ENCODE results near the gene CTIF. TPM values are rescaled to one million over a fixed set of nuclear protein-coding genes. Genes with fewer than 3 reads are reported as not detected.

Gene CTIF
- total RNA-seq, 1 donor from 2014 or later = 12.6 TPM

GRCh38 chr18:48875942-48876511, 337.2 kb downstream of the CTIF start:
- DNase-seq (ENCODE audit: low read depth in 2 of 2) = no peak

- no peak for DNase-seq (ENCODE audit: low read depth in 2 of 2)
Observed at GRCh38 chr18:48876590-48876989, 337.8 kb downstream of the CTIF start.

GRCh38 chr18:48877941-48878340, 339.1 kb downstream of the CTIF start:
- DNase-seq (ENCODE audit: low read depth in 2 of 2) = no peak

GRCh38 chr18:48878471-48878870, 339.6 kb downstream of the CTIF start:
- peak in 1 of 2 donors; percentile 19 for DNase-seq (ENCODE audit: low read depth in 2 of 2)

- no peak for DNase-seq (ENCODE audit: low read depth in 2 of 2)
Observed at GRCh38 chr18:48879008-48879431, 340.2 kb downstream of the CTIF start.

GRCh38 chr18:48880931-48881330, 342.1 kb downstream of the CTIF start:
- no peak for DNase-seq (ENCODE audit: low read depth in 2 of 2)

GRCh38 chr18:48882379-48882778, 343.5 kb downstream of the CTIF start:
- DNase-seq (ENCODE audit: low read depth in 2 of 2) = no peak

- no peak for DNase-seq (ENCODE audit: low read depth in 2 of 2)
Observed at GRCh38 chr18:48884306-48884705, 345.5 kb downstream of the CTIF start.

- DNase-seq (ENCODE audit: low read depth in 2 of 2) = no peak
Observed at GRCh38 chr18:48884771-48885170, 345.9 kb downstream of the CTIF start.

- no peak for DNase-seq (ENCODE audit: low read depth in 2 of 2)
Observed at GRCh38 chr18:48885266-48885923, 346.6 kb downstream of the CTIF start.

- DNase-seq (ENCODE audit: low read depth in 2 of 2) = no peak
Observed at GRCh38 chr18:48885924-48886400, 347.1 kb downstream of the CTIF start.

GRCh38 chr18:48886520-48887293, 347.9 kb downstream of the CTIF start:
- DNase-seq (ENCODE audit: low read depth in 2 of 2) = no peak

GRCh38 chr18:48887294-48887904, 348.6 kb downstream of the CTIF start:
- no peak for DNase-seq (ENCODE audit: low read depth in 2 of 2)

GRCh38 chr18:48887905-48888772, 349.3 kb downstream of the CTIF start:
- DNase-seq (ENCODE audit: low read depth in 2 of 2) = peak in 1 of 2 donors; percentile 65

GRCh38 chr18:48888773-48889080, 349.9 kb downstream of the CTIF start:
- no peak for DNase-seq (ENCODE audit: low read depth in 2 of 2)

- no peak for DNase-seq (ENCODE audit: low read depth in 2 of 2)
Observed at GRCh38 chr18:48889115-48889941, 350.5 kb downstream of the CTIF start.

- DNase-seq (ENCODE audit: low read depth in 2 of 2) = no peak
Observed at GRCh38 chr18:48889981-48890762, 351.3 kb downstream of the CTIF start.

GRCh38 chr18:48891721-48892120, 352.9 kb downstream of the CTIF start:
- no peak for DNase-seq (ENCODE audit: low read depth in 2 of 2)

- DNase-seq (ENCODE audit: low read depth in 2 of 2) = no peak
Observed at GRCh38 chr18:48892146-48892855, 353.5 kb downstream of the CTIF start.

Data from dermis microvascular lymphatic vessel endothelial cell (primary cell).